Suprapubic skin (tissue), 4 donors: Measurements from ENCODE around the gene CLDN1. TPM values are rescaled to one million over a fixed set of nuclear protein-coding genes. Genes with fewer than 3 reads are reported as not detected.

Experiments
- DNase-seq, 2 donors: peaks; one replicate each; pipeline ENCODE4 v3.0.0-alpha.2; 2019; ENCODE audit warnings: low spot score in 2 of 2
- H3K27ac ChIP-seq: fragments of 200-600 bp; sonication (generic); one replicate; pipeline ENCODE4 v1.5.1; 2019
- H3K27me3 ChIP-seq: fragments of 200-600 bp; sonication (generic); one replicate; pipeline ENCODE4 v1.5.1; 2019
- H3K36me3 ChIP-seq: fragments of 200-600 bp; sonication (generic); one replicate; pipeline ENCODE4 v1.5.1; 2019
- H3K4me1 ChIP-seq: fragments of 200-600 bp; sonication (generic); one replicate; pipeline ENCODE4 v1.5.1; 2019
- H3K4me3 ChIP-seq: fragments of 200-600 bp; sonication (generic); one replicate; pipeline ENCODE4 v1.5.1; 2019; ENCODE audit warnings: mild to moderate bottlenecking
- H3K9me3 ChIP-seq: fragments of 200-600 bp; sonication (generic); one replicate; pipeline ENCODE4 v1.5.1; 2019
- EP300 ChIP-seq: sonication (generic); formaldehyde crosslinking; IDR thresholded peaks from one replicate; pipeline ENCODE4 v1.6.1; 2017; ENCODE audit warnings: antibody characterized with exemption
- POLR2A ChIP-seq, 2 donors: fragments of 450-650 bp; IDR thresholded peaks; one replicate each; pipeline ENCODE4 v1.6.1; 2017; ENCODE audit warnings: antibody characterized with exemption in 2 of 2, mild to moderate bottlenecking in 2 of 2, moderate library complexity in 2 of 2
- POLR2AphosphoS5 ChIP-seq, 3 donors: sonication (generic); formaldehyde crosslinking; IDR thresholded peaks; one replicate each; pipeline ENCODE4 v1.6.1; 2017; ENCODE audit warnings: antibody characterized with exemption in 3 of 3
- WGBS: methylation state at CpG from one replicate; pipeline ENCODE4 v1.1.5; 2018; 5-methylcytosine and 5-hydroxymethylcytosine counted together
- total RNA-seq, 4 donors: library from RNA; depleted of rRNA; stranded (reverse); fragments of >200 nt; gene quantifications; one replicate each; pipeline ENCODE4 v1.1.0, GENCODE V29; 2016
- TF ChIP-seq, protein P1 (sequence below), 2 donors: fragments of 200-600 bp in 1 of 2; fragments of 450-650 bp in 1 of 2; sonication (generic) in 1 of 2; IDR thresholded peaks; one replicate each; pipeline ENCODE4 v1.5.1; 2016 to 2019; ENCODE audit warnings: antibody characterized with exemption in 2 of 2, mild to moderate bottlenecking in 1 of 2, moderate library complexity in 1 of 2

CLDN1 gene
- total RNA-seq, 4 donors from 2014 or later, result 524 to 822 (median 675) TPM

DNA sequence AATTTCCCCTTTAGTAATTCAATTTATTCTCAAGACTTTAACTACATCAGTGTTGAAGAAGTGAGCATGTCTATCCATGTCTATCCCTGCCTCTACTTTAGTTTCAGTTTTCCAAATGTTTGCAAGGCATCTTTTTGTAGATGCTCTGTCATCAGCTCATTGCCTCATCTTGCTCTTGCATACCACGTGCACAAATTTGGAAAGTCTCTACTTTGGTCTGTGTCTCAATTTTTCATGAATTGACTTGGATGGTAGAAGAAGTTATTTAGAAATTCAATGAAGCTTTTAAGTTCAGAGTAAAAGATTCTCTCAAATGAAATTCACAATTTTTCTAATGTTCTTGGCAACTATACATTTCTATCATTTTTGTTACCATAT, 55.3 kb downstream of the CLDN1 start:
- H3K4me3 ChIP-seq, result no peak overlapping the region
- TF ChIP-seq POLR2A (IDR thresholded peaks at IDR 0.05) (no peak), POLR2AphosphoS5 (IDR thresholded peaks at IDR 0.05) (no peak), EP300 (no peak)
- TF ChIP-seq, protein P1, sequence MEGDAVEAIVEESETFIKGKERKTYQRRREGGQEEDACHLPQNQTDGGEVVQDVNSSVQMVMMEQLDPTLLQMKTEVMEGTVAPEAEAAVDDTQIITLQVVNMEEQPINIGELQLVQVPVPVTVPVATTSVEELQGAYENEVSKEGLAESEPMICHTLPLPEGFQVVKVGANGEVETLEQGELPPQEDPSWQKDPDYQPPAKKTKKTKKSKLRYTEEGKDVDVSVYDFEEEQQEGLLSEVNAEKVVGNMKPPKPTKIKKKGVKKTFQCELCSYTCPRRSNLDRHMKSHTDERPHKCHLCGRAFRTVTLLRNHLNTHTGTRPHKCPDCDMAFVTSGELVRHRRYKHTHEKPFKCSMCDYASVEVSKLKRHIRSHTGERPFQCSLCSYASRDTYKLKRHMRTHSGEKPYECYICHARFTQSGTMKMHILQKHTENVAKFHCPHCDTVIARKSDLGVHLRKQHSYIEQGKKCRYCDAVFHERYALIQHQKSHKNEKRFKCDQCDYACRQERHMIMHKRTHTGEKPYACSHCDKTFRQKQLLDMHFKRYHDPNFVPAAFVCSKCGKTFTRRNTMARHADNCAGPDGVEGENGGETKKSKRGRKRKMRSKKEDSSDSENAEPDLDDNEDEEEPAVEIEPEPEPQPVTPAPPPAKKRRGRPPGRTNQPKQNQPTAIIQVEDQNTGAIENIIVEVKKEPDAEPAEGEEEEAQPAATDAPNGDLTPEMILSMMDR (IDR thresholded peaks at IDR 0.05), result no peak
- 34% methylated on average over 1 of the region's 1 CpG for WGBS
- peaks cover 11% of the 10 kb centered on the region for H3K4me1 ChIP-seq
- H3K9me3 ChIP-seq, result no peaks in the 10 kb centered on the region
- H3K27me3 ChIP-seq, result no peaks in the 10 kb centered on the region
- peak overlapping the region; percentile 52 for H3K27ac ChIP-seq
- DNase-seq, result no peak
- H3K36me3 ChIP-seq, result no peaks in the 10 kb centered on the region

DNA sequence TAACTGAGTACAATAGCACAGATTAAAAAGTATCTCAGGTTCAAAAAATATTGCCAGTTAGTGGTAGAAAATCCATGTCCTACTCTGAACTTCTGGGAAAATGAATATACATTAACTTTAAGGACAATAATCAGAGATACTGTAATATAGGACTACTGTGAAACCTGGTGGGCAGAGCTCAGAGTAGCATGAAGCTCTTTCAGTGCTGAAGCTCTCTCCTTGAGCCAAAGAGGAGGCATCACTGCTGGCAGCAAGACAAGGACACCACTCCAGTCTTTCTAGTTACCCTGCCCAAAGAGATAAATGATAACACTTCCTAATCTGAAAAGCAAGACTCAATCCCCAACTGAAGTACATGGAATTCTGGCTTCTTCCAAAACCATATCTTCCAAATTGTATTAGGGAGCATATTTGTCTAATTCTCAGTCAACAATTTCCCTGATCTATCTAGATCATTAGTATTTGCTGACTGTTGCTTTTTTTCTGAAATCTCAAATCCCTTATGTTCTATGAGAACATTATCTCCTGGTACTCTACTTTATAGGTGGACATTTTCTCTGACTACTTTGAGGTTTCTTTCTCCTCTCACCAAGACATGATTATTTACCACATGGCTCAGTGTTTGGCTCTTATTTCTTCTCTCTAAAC, 55.9 kb downstream of the CLDN1 start:
- TF ChIP-seq POLR2AphosphoS5 (IDR thresholded peaks at IDR 0.05), result no peak
- TF ChIP-seq EP300, result no peak
- TF ChIP-seq POLR2A (IDR thresholded peaks at IDR 0.05), result no peak
- DNase-seq, result no peak
- Histone ChIP-seq H3K36me3 (no peaks in the 10 kb centered on the region), H3K27me3 (no peaks in the 10 kb centered on the region), H3K4me1 (peaks cover 16% of the 10 kb centered on the region), H3K9me3 (no peaks in the 10 kb centered on the region), H3K27ac (peak overlapping the region; percentile 52), H3K4me3 (no peak overlapping the region)

DNA sequence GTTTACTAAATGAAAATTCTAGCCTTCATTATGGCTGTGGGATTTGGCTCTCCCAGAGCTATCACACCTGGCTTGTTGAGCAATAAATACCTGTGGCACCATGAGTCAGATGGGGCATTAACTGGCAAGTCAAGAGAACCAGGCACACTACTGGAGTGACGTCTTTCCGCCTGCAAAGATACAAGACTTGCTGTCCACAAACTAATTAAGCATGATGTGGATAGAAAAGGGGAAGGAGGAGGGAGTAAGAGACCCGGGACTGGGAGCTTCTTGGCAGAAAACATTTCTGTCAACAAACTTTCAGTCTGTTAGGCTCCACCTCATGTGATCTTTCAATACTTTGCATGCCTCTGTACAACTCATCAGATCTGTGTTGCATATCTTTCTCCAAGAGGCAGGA, 56.5 kb downstream of the CLDN1 start:
- peak in 1 of 3 donors; percentile 50 for TF ChIP-seq POLR2AphosphoS5 (IDR thresholded peaks at IDR 0.05)
- TF ChIP-seq POLR2A (IDR thresholded peaks at IDR 0.05), result no peak
- TF ChIP-seq, protein P1 (IDR thresholded peaks at IDR 0.05), result no peak
- Histone ChIP-seq H3K4me3 (no peak overlapping the region), H3K4me1 (peaks cover 17% of the 10 kb centered on the region), H3K9me3 (no peaks in the 10 kb centered on the region), H3K27me3 (no peaks in the 10 kb centered on the region), H3K36me3 (no peaks in the 10 kb centered on the region), H3K27ac (peak overlapping the region; percentile 65)
- 12% methylated on average over 3 of the region's 3 CpGs for WGBS
- DNase-seq, result no peak

DNA sequence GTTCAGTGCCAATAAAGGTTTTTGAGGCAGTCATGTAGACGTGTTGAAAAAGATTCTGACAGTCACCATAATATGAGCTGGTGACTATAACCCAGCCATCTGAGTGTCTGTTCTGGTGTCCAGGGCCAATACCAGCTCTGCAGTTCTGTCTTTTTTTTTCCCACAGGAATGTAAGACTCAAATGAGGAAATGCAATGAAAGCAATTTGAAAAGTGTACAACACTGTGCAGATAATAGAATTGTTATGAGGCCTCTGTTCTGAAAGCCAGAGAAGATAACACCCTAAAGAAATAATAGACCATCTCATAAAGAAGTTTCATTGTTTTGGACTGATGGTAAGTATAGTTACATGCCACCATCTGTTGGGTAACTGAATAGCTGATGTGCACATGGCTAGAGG, 57.1 kb downstream of the CLDN1 start:
- Histone ChIP-seq H3K4me3 (no peak overlapping the region), H3K9me3 (no peaks in the 10 kb centered on the region), H3K27me3 (no peaks in the 10 kb centered on the region), H3K27ac (peak overlapping the region; percentile 65), H3K36me3 (no peaks in the 10 kb centered on the region), H3K4me1 (peaks cover 17% of the 10 kb centered on the region)
- no peak for DNase-seq
- 67% methylated on average over 1 of the region's 1 CpG for WGBS
- TF ChIP-seq, protein P1 (IDR thresholded peaks at IDR 0.05), result no peak
- TF ChIP-seq POLR2AphosphoS5 (IDR thresholded peaks at IDR 0.05) (no peak), POLR2A (IDR thresholded peaks at IDR 0.05) (no peak), EP300 (no peak)

DNA sequence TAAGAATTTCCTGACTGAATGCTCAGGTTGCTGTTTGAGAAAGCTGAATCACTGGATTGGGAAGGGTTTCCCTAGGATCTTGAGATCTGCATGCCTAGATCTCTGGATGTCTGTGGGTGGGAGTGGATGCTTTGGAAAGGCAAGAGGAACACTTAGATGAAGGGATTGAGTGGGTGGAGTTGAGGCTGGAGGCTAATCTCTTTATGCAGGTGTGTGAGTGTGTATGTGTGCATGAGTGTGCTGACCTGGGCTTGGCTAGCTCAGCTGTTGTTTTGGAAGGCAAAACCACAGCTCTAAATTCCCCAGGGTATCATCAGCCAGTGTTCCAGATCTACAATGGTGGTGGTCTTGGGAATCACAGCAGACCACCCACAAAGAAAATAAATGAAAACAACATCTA, 60.5 kb downstream of the CLDN1 start:
- peak overlapping the region; percentile 23 for H3K27ac ChIP-seq
- H3K36me3 ChIP-seq, result no peaks in the 10 kb centered on the region
- no peaks in the 10 kb centered on the region for H3K9me3 ChIP-seq
- no peaks in the 10 kb centered on the region for H3K27me3 ChIP-seq
- H3K4me3 ChIP-seq, result no peak overlapping the region
- no peak for DNase-seq
- TF ChIP-seq POLR2A (IDR thresholded peaks at IDR 0.05), result no peak
- TF ChIP-seq, protein P1 (IDR thresholded peaks at IDR 0.05), result no peak
- no peak for TF ChIP-seq POLR2AphosphoS5 (IDR thresholded peaks at IDR 0.05)
- TF ChIP-seq EP300, result no peak
- H3K4me1 ChIP-seq, result peaks cover 7% of the 10 kb centered on the region

DNA sequence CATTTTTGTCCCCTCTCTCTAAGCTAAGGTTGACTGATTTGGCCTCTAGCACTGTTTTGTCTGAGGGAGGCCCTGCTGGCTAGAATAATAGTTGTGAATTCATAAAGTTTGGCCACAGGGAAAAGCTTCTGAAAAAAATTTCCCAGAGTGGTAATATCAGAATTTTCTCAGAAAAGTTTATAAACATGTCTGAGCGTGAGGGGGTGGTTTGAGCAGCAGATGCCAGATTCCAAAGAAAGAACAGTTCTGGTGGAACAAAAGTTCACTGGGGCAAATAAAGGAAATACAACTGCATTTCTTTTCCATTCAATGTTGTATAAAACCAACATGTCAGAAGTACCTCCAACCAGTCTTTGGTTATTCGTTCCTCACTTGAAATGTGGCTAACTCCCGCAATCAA, 61.2 kb downstream of the CLDN1 start:
- TF ChIP-seq POLR2A (IDR thresholded peaks at IDR 0.05) (no peak), EP300 (no peak), POLR2AphosphoS5 (IDR thresholded peaks at IDR 0.05) (no peak)
- TF ChIP-seq, protein P1 (IDR thresholded peaks at IDR 0.05), result no peak
- Histone ChIP-seq H3K9me3 (no peaks in the 10 kb centered on the region), H3K27ac (peak overlapping the region; percentile 35), H3K27me3 (no peaks in the 10 kb centered on the region), H3K4me1 (peaks cover 7% of the 10 kb centered on the region), H3K36me3 (no peaks in the 10 kb centered on the region), H3K4me3 (no peak overlapping the region)
- WGBS, result 80% methylated on average over 3 of the region's 3 CpGs
- DNase-seq, result no peak
